Astrocyte (in vitro differentiated cells and primary cell): ENCODE data around the gene SMIM9. TPM values are rescaled to one million over a fixed set of nuclear protein-coding genes. Genes with fewer than 3 reads are reported as not detected.

Source experiments
- DNase-seq: peaks from one replicate; pipeline ENCODE4 v3.0.0-alpha.2; 2010; ENCODE audit warnings: low read depth
- FAIRE-seq: peaks from 2 replicates; lab custom pipeline; 2011; peaks lifted over from hg19 to GRCh38; lab: Jason Lieb, UNC
- H2AFZ ChIP-seq: 2 replicates; pipeline ENCODE4 v1.6.0; 2012; ENCODE audit warnings: low read depth, low read length, inconsistent platforms
- H3K27ac ChIP-seq: 2 replicates; pipeline ENCODE4 v1.5.1; 2011; ENCODE audit warnings: low read depth, low read length, inconsistent platforms
- H3K27me3 ChIP-seq: 2 replicates; pipeline ENCODE4 v1.6.0; 2011; ENCODE audit warnings: low read length, inconsistent platforms; ENCODE audit not compliant: insufficient read depth
- H3K36me3 ChIP-seq: 2 replicates; pipeline ENCODE4 v1.5.1; 2011; ENCODE audit warnings: low read length, inconsistent platforms; ENCODE audit not compliant: insufficient read depth
- H3K4me1 ChIP-seq: 2 replicates; pipeline ENCODE4 v1.5.1; 2011; ENCODE audit warnings: low read length, inconsistent platforms; ENCODE audit not compliant: insufficient read depth
- H3K4me2 ChIP-seq: 2 replicates; pipeline ENCODE4 v1.6.0; 2012; ENCODE audit warnings: low read length, inconsistent platforms
- H3K4me3 ChIP-seq: 2 replicates; pipeline ENCODE4 v1.5.1; 2011; ENCODE audit warnings: low read depth, mild to moderate bottlenecking, low read length, inconsistent platforms; ENCODE audit not compliant: insufficient read depth
- H3K79me2 ChIP-seq: 2 replicates; pipeline ENCODE4 v1.6.0; 2012; ENCODE audit warnings: mild to moderate bottlenecking, low read length, inconsistent platforms; ENCODE audit not compliant: insufficient read depth
- H3K9ac ChIP-seq: 2 replicates; pipeline ENCODE4 v1.6.0; 2012; ENCODE audit warnings: mild to moderate bottlenecking, low read length, inconsistent platforms
- H3K9me3 ChIP-seq: 2 replicates; pipeline ENCODE4 v1.5.1; 2012; ENCODE audit warnings: low read depth, mild to moderate bottlenecking, low read length, inconsistent platforms; ENCODE audit not compliant: insufficient read depth
- H4K20me1 ChIP-seq: 2 replicates; pipeline ENCODE4 v1.6.0; 2012; ENCODE audit warnings: low read length, inconsistent platforms; ENCODE audit not compliant: insufficient read depth
- H3K27ac Mint-ChIP-seq: one replicate; pipeline ENCODE4 v1.8.0; 2021; ENCODE audit warnings: mild to moderate bottlenecking, mixed read lengths; ENCODE audit not compliant: unreplicated experiment
- H3K27me3 Mint-ChIP-seq: one replicate; pipeline ENCODE4 v1.8.0; 2021; ENCODE audit warnings: low read depth, mixed read lengths; ENCODE audit not compliant: unreplicated experiment
- H3K36me3 Mint-ChIP-seq: one replicate; pipeline ENCODE4 v1.8.0; 2021; ENCODE audit warnings: low read depth, mixed read lengths; ENCODE audit not compliant: unreplicated experiment
- H3K4me1 Mint-ChIP-seq: one replicate; pipeline ENCODE4 v1.8.0; 2021; ENCODE audit warnings: low read depth, mixed read lengths; ENCODE audit not compliant: unreplicated experiment
- H3K4me3 Mint-ChIP-seq: one replicate; pipeline ENCODE4 v1.8.0; 2021; ENCODE audit warnings: mild to moderate bottlenecking, moderate library complexity, mixed read lengths; ENCODE audit not compliant: unreplicated experiment
- H3K9me3 Mint-ChIP-seq: one replicate; pipeline ENCODE4 v1.8.0; 2021; ENCODE audit warnings: mild to moderate bottlenecking, mixed read lengths; ENCODE audit not compliant: unreplicated experiment
- CTCF ChIP-seq: IDR thresholded peaks from 2 replicates; pipeline ENCODE4 v1.5.1; 2011; ENCODE audit warnings: low read depth, mild to moderate bottlenecking, inconsistent platforms, low read length, moderate library complexity; ENCODE audit not compliant: insufficient read depth
- EZH2 ChIP-seq: IDR thresholded peaks from 2 replicates; pipeline ENCODE4 v1.6.1; 2012; ENCODE audit warnings: mild to moderate bottlenecking, low read length, inconsistent platforms; ENCODE audit not compliant: insufficient read depth
- total RNA-seq: library from RNA; stranded (reverse); gene quantifications from 2 replicates; pipeline ENCODE4 v1.2.1, GENCODE V29; 2021

The SMIM9 gene
- total RNA-seq, 1 donor from 2014 or later, result not detected

DNA sequence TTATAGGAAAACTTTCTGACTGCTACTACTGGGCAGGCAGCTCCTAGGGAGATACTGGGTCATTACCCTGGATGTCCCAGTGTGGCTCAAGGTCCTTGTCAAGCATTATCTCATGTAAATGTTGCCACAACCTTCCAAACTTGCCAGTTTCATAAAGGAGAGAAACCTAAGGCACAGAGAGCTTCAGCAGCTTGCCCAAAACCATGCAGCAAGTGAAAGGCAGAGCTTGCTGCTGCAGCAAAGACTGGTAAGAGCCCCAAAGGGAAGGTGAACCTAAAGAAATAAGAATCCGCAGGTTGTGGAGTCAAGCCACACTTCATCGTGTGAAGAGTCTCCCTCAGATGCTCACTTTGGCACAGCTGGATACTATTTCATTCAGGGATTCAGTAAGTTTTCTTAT lies 31.5 kb downstream of the SMIM9 start:
- Mint-ChIP-seq H3K4me1 (peaks cover 9% of the 10 kb centered on the region), H3K27me3 (no peaks in the 10 kb centered on the region), H3K4me3 (no peak overlapping the region), H3K27ac (no peak overlapping the region), H3K9me3 (peaks cover 6% of the 10 kb centered on the region), H3K36me3 (no peaks in the 10 kb centered on the region)
- FAIRE-seq, result no peak
- no peaks in the 10 kb centered on the region for H3K79me2 ChIP-seq
- H3K4me3 ChIP-seq, result no peak overlapping the region
- H3K27ac ChIP-seq, result no peak overlapping the region
- no peak for TF ChIP-seq EZH2
- no peak for TF ChIP-seq CTCF
- H4K20me1 ChIP-seq, result no peaks in the 10 kb centered on the region
- no peaks in the 10 kb centered on the region for H3K36me3 ChIP-seq
- H2AFZ ChIP-seq, result no peak overlapping the region
- no peak overlapping the region for H3K9ac ChIP-seq
- H3K4me2 ChIP-seq, result no peak overlapping the region
- H3K27me3 ChIP-seq, result no peaks in the 10 kb centered on the region
- H3K4me1 ChIP-seq, result peaks cover 15% of the 10 kb centered on the region
- no peak for DNase-seq
- no peaks in the 10 kb centered on the region for H3K9me3 ChIP-seq

GRCh38 chrX:154800478-154801210 lies 33.8 kb downstream of the SMIM9 start:
- no peak for FAIRE-seq
- no peaks in the 10 kb centered on the region for H3K9me3 ChIP-seq
- DNase-seq, result no peak
- TF ChIP-seq CTCF, result no peak
- TF ChIP-seq EZH2, result no peak
- Mint-ChIP-seq H3K27ac (no peak overlapping the region), H3K9me3 (no peaks in the 10 kb centered on the region), H3K4me3 (no peak overlapping the region), H3K4me1 (peaks cover 16% of the 10 kb centered on the region), H3K27me3 (no peaks in the 10 kb centered on the region), H3K36me3 (no peaks in the 10 kb centered on the region)
- H3K4me1 ChIP-seq, result peaks cover 14% of the 10 kb centered on the region
- no peaks in the 10 kb centered on the region for H3K27me3 ChIP-seq
- no peak overlapping the region for H3K27ac ChIP-seq
- no peaks in the 10 kb centered on the region for H3K79me2 ChIP-seq
- no peaks in the 10 kb centered on the region for H4K20me1 ChIP-seq
- no peaks in the 10 kb centered on the region for H3K36me3 ChIP-seq
- H3K9ac ChIP-seq, result no peak overlapping the region
- no peak overlapping the region for H3K4me2 ChIP-seq
- no peak overlapping the region for H2AFZ ChIP-seq
- no peak overlapping the region for H3K4me3 ChIP-seq
